Stimulated activated naive B cell treated with anti-CD40 and anti-IgM and Interleukin-4, amounts not matched to agents 10 μg/mL and 1 μg/mL and 100 μg/mL, for 72 hours (primary cell): ENCODE measurements around the gene MOB3B.
A peak's percentile ranks its signal among the peaks of the same experiment; 100 is the strongest.

Experiments
- ATAC-seq, 2 donors: fragments of 150-1000 bp; cut with Tn5 transposase; replicated peaks; 2 replicates each; pipeline ENCODE4 v1.10.0; 2021; ENCODE audit warnings: moderate library complexity in 1 of 2
- DNase-seq: peaks from one replicate; pipeline ENCODE4 v3.0.0; 2021
- H3K27ac Mint-ChIP-seq: one replicate; pipeline ENCODE4 v1.8.0; 2022; ENCODE audit warnings: mild to moderate bottlenecking, mixed read lengths
- H3K27me3 Mint-ChIP-seq, 2 donors: one replicate each; pipeline ENCODE4 v1.8.0; 2022; ENCODE audit warnings: mixed read lengths in 2 of 2
- H3K36me3 Mint-ChIP-seq, 2 donors: one replicate each; pipeline ENCODE4 v1.8.0; 2022; ENCODE audit warnings: mixed read lengths in 2 of 2, mild to moderate bottlenecking in 1 of 2
- H3K4me1 Mint-ChIP-seq, 2 donors: one replicate each; pipeline ENCODE4 v1.8.0; 2022; ENCODE audit warnings: mixed read lengths in 2 of 2, mild to moderate bottlenecking in 1 of 2
- H3K4me3 Mint-ChIP-seq, 2 donors: one replicate each; pipeline ENCODE4 v1.8.0; 2022; ENCODE audit warnings: mild to moderate bottlenecking in 2 of 2, mixed read lengths in 2 of 2, moderate library complexity in 1 of 2
- H3K9me3 Mint-ChIP-seq, 2 donors: one replicate each; pipeline ENCODE4 v1.8.0; 2022; ENCODE audit warnings: mixed read lengths in 2 of 2, mild to moderate bottlenecking in 1 of 2

MOB3B gene

GRCh38 chr9:27535701-27536118 is 6.1 kb upstream of the MOB3B start:
- H3K4me1 Mint-ChIP-seq: peaks cover 16 to 22% of the 10 kb centered on the region in 2 donors
- peaks cover 2 to 9% of the 10 kb centered on the region in 2 donors for H3K36me3 Mint-ChIP-seq
- no peak overlapping the region for H3K4me3 Mint-ChIP-seq
- H3K27me3 Mint-ChIP-seq: no peaks in the 10 kb centered on the region
- no peak for ATAC-seq
- H3K27ac Mint-ChIP-seq: no peak overlapping the region
- peaks cover 0 to 1% of the 10 kb centered on the region in 2 donors for H3K9me3 Mint-ChIP-seq
- no peak for DNase-seq

- Mint-ChIP-seq H3K4me1 (peaks cover 15 to 25% of the 10 kb centered on the region in 2 donors), H3K27me3 (no peaks in the 10 kb centered on the region), H3K27ac (peak overlapping the region; percentile 26), H3K9me3 (peaks cover 0 to 1% of the 10 kb centered on the region in 2 donors), H3K4me3 (no peak overlapping the region), H3K36me3 (peaks cover 2 to 9% of the 10 kb centered on the region in 2 donors)
- no peak for ATAC-seq
- no peak for DNase-seq
Measured at GRCh38 chr9:27534658-27535209, 5.1 kb upstream of the MOB3B start.

GRCh38 chr9:27534131-27534530 is 4.5 kb upstream of the MOB3B start:
- Mint-ChIP-seq H3K27me3 (no peaks in the 10 kb centered on the region), H3K4me3 (no peak overlapping the region), H3K4me1 (peaks cover 16 to 28% of the 10 kb centered on the region in 2 donors), H3K9me3 (peaks cover 0 to 1% of the 10 kb centered on the region in 2 donors), H3K36me3 (peaks cover 2 to 9% of the 10 kb centered on the region in 2 donors), H3K27ac (no peak overlapping the region)
- no peak for ATAC-seq
- no peak for DNase-seq

- H3K4me1 Mint-ChIP-seq: peaks cover 16 to 28% of the 10 kb centered on the region in 2 donors
- H3K27ac Mint-ChIP-seq: no peak overlapping the region
Measured at GRCh38 chr9:27533311-27533710, 3.7 kb upstream of the MOB3B start.

GRCh38 chr9:27532046-27532445 is 2.4 kb upstream of the MOB3B start:
- DNase-seq (no peak), ATAC-seq (no peak)
- H3K27ac Mint-ChIP-seq: no peak overlapping the region
- H3K4me3 Mint-ChIP-seq: no peak overlapping the region
- H3K27me3 Mint-ChIP-seq: no peaks in the 10 kb centered on the region
- H3K9me3 Mint-ChIP-seq: peaks cover 0 to 1% of the 10 kb centered on the region in 2 donors
- H3K4me1 Mint-ChIP-seq: peaks cover 21 to 37% of the 10 kb centered on the region in 2 donors
- peaks cover 2 to 9% of the 10 kb centered on the region in 2 donors for H3K36me3 Mint-ChIP-seq

More at GRCh38 chr9:27533311-27533710, 3.7 kb upstream of the MOB3B start:
- ATAC-seq (no peak), DNase-seq (no peak)
- H3K4me3 Mint-ChIP-seq: no peak overlapping the region
- H3K36me3 Mint-ChIP-seq: peaks cover 2 to 9% of the 10 kb centered on the region in 2 donors
- H3K9me3 Mint-ChIP-seq: peaks cover 0 to 1% of the 10 kb centered on the region in 2 donors
- no peaks in the 10 kb centered on the region for H3K27me3 Mint-ChIP-seq

- peaks cover 19 to 42% of the 10 kb centered on the region in 2 donors for H3K4me1 Mint-ChIP-seq
- no peak for DNase-seq
- peaks cover 0 to 1% of the 10 kb centered on the region in 2 donors for H3K9me3 Mint-ChIP-seq
- H3K27ac Mint-ChIP-seq: no peak overlapping the region
- H3K4me3 Mint-ChIP-seq: no peak overlapping the region
- peaks cover 2 to 9% of the 10 kb centered on the region in 2 donors for H3K36me3 Mint-ChIP-seq
- no peaks in the 10 kb centered on the region for H3K27me3 Mint-ChIP-seq
- no peak for ATAC-seq
Measured at GRCh38 chr9:27530915-27531755, 1.5 kb upstream of the MOB3B start.

GRCh38 chr9:27528886-27529315 is 713 bp downstream of the MOB3B start:
- DNase-seq: peak; percentile 71
- H3K4me1 Mint-ChIP-seq: peaks cover 22 to 52% of the 10 kb centered on the region in 2 donors
- H3K27me3 Mint-ChIP-seq: no peaks in the 10 kb centered on the region
- no peaks in the 10 kb centered on the region for H3K36me3 Mint-ChIP-seq
- H3K27ac Mint-ChIP-seq: peak overlapping the region; percentile 97
- H3K4me3 Mint-ChIP-seq: peak overlapping the region; percentile 88 to 94
- H3K9me3 Mint-ChIP-seq: no peaks in the 10 kb centered on the region
- ATAC-seq: peak; percentile 79

- no peaks in the 10 kb centered on the region for H3K36me3 Mint-ChIP-seq
- peak; percentile 61 for DNase-seq
- no peaks in the 10 kb centered on the region for H3K9me3 Mint-ChIP-seq
- peaks cover 18 to 50% of the 10 kb centered on the region in 2 donors for H3K4me1 Mint-ChIP-seq
- peak overlapping the region; percentile 97 for H3K27ac Mint-ChIP-seq
- peak; percentile 64 to 69 for ATAC-seq
- H3K27me3 Mint-ChIP-seq: no peaks in the 10 kb centered on the region
- H3K4me3 Mint-ChIP-seq: peak overlapping the region; percentile 88 to 94
Measured at GRCh38 chr9:27528076-27528885, 1.3 kb downstream of the MOB3B start.

GRCh38 chr9:27527702-27528075 is 1.9 kb downstream of the MOB3B start:
- H3K36me3 Mint-ChIP-seq: no peaks in the 10 kb centered on the region
- H3K27ac Mint-ChIP-seq: no peak overlapping the region
- H3K9me3 Mint-ChIP-seq: no peaks in the 10 kb centered on the region
- H3K4me1 Mint-ChIP-seq: peaks cover 20 to 54% of the 10 kb centered on the region in 2 donors
- no peak for DNase-seq
- ATAC-seq: no peak
- H3K4me3 Mint-ChIP-seq: peak overlapping the region; percentile 88 to 94
- no peaks in the 10 kb centered on the region for H3K27me3 Mint-ChIP-seq

GRCh38 chr9:27524236-27524635 is 5.4 kb downstream of the MOB3B start, which contains the start of gene IFNK:
TSS of gene IFNK (plus strand) at chr9:27524290. CDS start at chr9:27524337, 47 bp downstream.
- DNase-seq: no peak
- Mint-ChIP-seq H3K4me3 (no peak within 1 kb of the TSS), H3K9me3 (no peaks in the 10 kb centered on the region), H3K27ac (no peak within 1 kb of the TSS), H3K27me3 (no peaks in the 10 kb centered on the region), H3K36me3 (peaks cover 2 to 3% of the 10 kb centered on the region in 2 donors), H3K4me1 (peaks cover 29 to 65% of the 10 kb centered on the region in 2 donors)
- ATAC-seq: no peak

GRCh38 chr9:27523141-27523540 is 6.5 kb downstream of the MOB3B start:
- no peak for DNase-seq
- H3K4me3 Mint-ChIP-seq: no peak overlapping the region
- H3K4me1 Mint-ChIP-seq: peaks cover 36 to 72% of the 10 kb centered on the region in 2 donors
- peaks cover 2 to 4% of the 10 kb centered on the region in 2 donors for H3K36me3 Mint-ChIP-seq
- ATAC-seq: no peak
- H3K9me3 Mint-ChIP-seq: no peaks in the 10 kb centered on the region
- no peak overlapping the region for H3K27ac Mint-ChIP-seq
- H3K27me3 Mint-ChIP-seq: no peaks in the 10 kb centered on the region

GRCh38 chr9:27520986-27521385 is 8.6 kb downstream of the MOB3B start:
- Mint-ChIP-seq H3K9me3 (no peaks in the 10 kb centered on the region), H3K4me1 (peaks cover 38 to 55% of the 10 kb centered on the region in 2 donors), H3K36me3 (peaks cover 2 to 13% of the 10 kb centered on the region in 2 donors)

GRCh38 chr9:27519466-27520465 is 9.8 kb downstream of the MOB3B start:
- H3K36me3 Mint-ChIP-seq: peaks cover 4 to 13% of the 10 kb centered on the region in 2 donors
- H3K27me3 Mint-ChIP-seq: no peaks in the 10 kb centered on the region
- DNase-seq: no peak
- no peaks in the 10 kb centered on the region for H3K9me3 Mint-ChIP-seq
- no peak for ATAC-seq
- H3K4me1 Mint-ChIP-seq: peaks cover 38 to 48% of the 10 kb centered on the region in 2 donors
- H3K4me3 Mint-ChIP-seq: no peak overlapping the region
- H3K27ac Mint-ChIP-seq: no peak overlapping the region

More at GRCh38 chr9:27520986-27521385, 8.6 kb downstream of the MOB3B start:
- DNase-seq: no peak
- no peak overlapping the region for H3K27ac Mint-ChIP-seq
- H3K27me3 Mint-ChIP-seq: no peaks in the 10 kb centered on the region
- no peak overlapping the region for H3K4me3 Mint-ChIP-seq
- no peak for ATAC-seq
